Lower lobe of right lung (tissue), 2 donors: ENCODE data around the gene YIPF7. TPM values are rescaled to one million over a fixed set of nuclear protein-coding genes. Genes with fewer than 3 reads are reported as not detected.

Experiments
- ATAC-seq, 2 donors: fragments of 200-7000 bp; cut with Tn5 transposase; one replicate each; pipeline ENCODE4 v1.9.1; 2020 to 2022; ENCODE audit warnings: mild to moderate bottlenecking in 2 of 2, moderate library complexity in 2 of 2
- DNase-seq: peaks from one replicate; pipeline ENCODE4 v3.0.0-alpha.2; 2020
- H3K27ac ChIP-seq: fragments of 200-600 bp; one replicate; pipeline ENCODE4 v1.8.0; 2022
- H3K27me3 ChIP-seq: fragments of 200-600 bp; one replicate; pipeline ENCODE4 v1.8.0; 2022; ENCODE audit warnings: low read depth
- H3K36me3 ChIP-seq: fragments of 200-600 bp; one replicate; pipeline ENCODE4 v1.8.0; 2022; ENCODE audit warnings: mild to moderate bottlenecking
- H3K4me1 ChIP-seq: fragments of 200-600 bp; one replicate; pipeline ENCODE4 v1.8.0; 2022
- H3K4me3 ChIP-seq: fragments of 200-600 bp; one replicate; pipeline ENCODE4 v1.8.0; 2022; ENCODE audit warnings: mild to moderate bottlenecking
- H3K9me3 ChIP-seq: fragments of 200-600 bp; one replicate; pipeline ENCODE4 v1.8.0; 2022
- CTCF ChIP-seq: fragments of 200-600 bp; IDR thresholded peaks from one replicate; pipeline ENCODE4 v1.8.0; 2022; ENCODE audit warnings: antibody characterized with exemption, mild to moderate bottlenecking
- intact Hi-C: fragments of 100-400 bp; cut with DNase I; formaldehyde crosslinking; loops from one replicate; pipeline ENCODE4 v1.11.0; 2022
- total RNA-seq: library from RNA; stranded (reverse); fragmentation: NEBNext Ultra II Directional; extraction: Animal tissue kit (Norgen Biotek cat#: 25700); gene quantifications from one replicate; pipeline ENCODE4 v1.2.1, GENCODE V29; 2021
- donor health status: DM: no; HTN: yes; CAD: no; lungs with severe emphysema.

Gene YIPF7
- total RNA-seq, 1 donor from 2014 or later: not detected

DNA sequence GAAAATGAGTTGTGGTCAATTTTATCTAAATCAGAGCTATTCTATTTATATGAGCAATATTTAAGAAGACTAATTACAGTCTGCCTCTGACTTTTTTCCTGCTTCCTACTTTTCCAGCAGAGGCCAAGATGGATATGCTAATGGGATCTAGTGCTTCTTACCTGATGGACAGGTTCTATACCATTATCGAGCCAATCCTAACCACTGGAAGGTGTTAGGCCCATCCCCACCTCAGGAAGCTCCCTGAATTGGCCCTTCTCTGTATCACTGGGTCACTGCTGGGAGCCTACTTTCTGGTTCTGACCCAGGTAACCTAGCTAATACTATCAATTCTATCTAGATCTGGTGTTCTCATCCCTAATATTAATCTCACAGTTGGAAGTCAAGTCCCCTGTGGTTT is 577 bp upstream of the YIPF7 start:
- H3K36me3 ChIP-seq: no peaks in the 10 kb centered on the region
- H3K4me3 ChIP-seq: no peak overlapping the region
- H3K4me1 ChIP-seq: no peaks in the 10 kb centered on the region
- no peak for TF ChIP-seq CTCF
- no peaks in the 10 kb centered on the region for H3K27me3 ChIP-seq
- H3K9me3 ChIP-seq: no peaks in the 10 kb centered on the region
- ATAC-seq: no peak
- intact Hi-C loops: no loop called here
- H3K27ac ChIP-seq: no peak overlapping the region
- DNase-seq: no peak

DNA sequence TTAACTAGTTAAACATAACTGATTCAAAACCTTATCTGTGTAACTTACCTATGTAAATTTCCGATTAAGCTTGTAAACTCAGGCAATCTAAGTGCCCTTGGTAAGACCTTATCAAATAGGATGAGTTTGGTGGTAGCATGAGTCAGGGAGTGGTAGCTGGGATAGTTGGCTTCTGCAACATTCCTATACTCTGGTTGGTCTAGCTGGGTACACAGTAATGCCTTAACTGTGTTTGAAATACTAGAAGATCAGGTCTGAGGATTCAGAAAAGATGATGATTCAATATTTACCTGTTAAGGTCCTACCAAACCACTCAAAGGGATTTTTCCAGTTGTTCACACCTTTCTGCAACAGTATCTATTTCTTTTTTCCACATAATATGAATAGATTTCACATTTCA is 5.3 kb downstream of the YIPF7 start:
- no peaks in the 10 kb centered on the region for H3K27me3 ChIP-seq
- DNase-seq (no peak), ATAC-seq (no peak)
- no peaks in the 10 kb centered on the region for H3K4me1 ChIP-seq
- H3K4me3 ChIP-seq: no peak overlapping the region
- intact Hi-C loops: no loop called here
- no peak for TF ChIP-seq CTCF
- H3K9me3 ChIP-seq: peaks cover 4% of the 10 kb centered on the region
- no peak overlapping the region for H3K27ac ChIP-seq
- H3K36me3 ChIP-seq: no peaks in the 10 kb centered on the region

- no peaks in the 10 kb centered on the region for H3K27me3 ChIP-seq
- H3K36me3 ChIP-seq: no peaks in the 10 kb centered on the region
- intact Hi-C loops: no loop called here
- H3K4me3 ChIP-seq: no peak overlapping the region
- TF ChIP-seq CTCF: no peak
- no peaks in the 10 kb centered on the region for H3K4me1 ChIP-seq
- no peak overlapping the region for H3K27ac ChIP-seq
- H3K9me3 ChIP-seq: no peaks in the 10 kb centered on the region
- ATAC-seq (no peak), DNase-seq (no peak)
Measured at GRCh38 chr4:44638091-44638490, 13.3 kb downstream of the YIPF7 start.

DNA sequence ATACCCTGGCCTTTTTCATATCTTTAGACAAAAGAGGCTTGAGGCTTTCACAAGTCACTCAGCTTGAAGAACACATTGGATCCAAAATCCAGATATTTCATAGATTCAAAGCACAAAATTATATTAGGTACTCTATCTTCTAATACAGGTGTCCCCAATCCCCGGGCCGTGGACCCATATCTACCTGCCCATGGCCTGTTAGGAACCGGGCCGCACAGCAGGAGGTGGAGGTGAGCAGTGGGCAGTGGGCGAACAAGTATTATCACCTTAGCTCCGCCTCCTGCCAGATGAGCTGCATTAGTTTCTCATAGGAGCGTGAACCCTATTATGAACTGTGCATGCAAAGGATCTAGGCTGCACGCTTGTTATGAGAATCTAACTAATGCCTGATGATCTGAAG is 18.7 kb downstream of the YIPF7 start:
- no peak overlapping the region for H3K27ac ChIP-seq
- no peaks in the 10 kb centered on the region for H3K36me3 ChIP-seq
- H3K4me1 ChIP-seq: no peaks in the 10 kb centered on the region
- DNase-seq: no peak
- no peak for TF ChIP-seq CTCF
- no peak overlapping the region for H3K4me3 ChIP-seq
- ATAC-seq: no peak
- no peaks in the 10 kb centered on the region for H3K27me3 ChIP-seq
- intact Hi-C loops: no loop called here
- no peaks in the 10 kb centered on the region for H3K9me3 ChIP-seq

- Histone ChIP-seq H3K36me3 (no peaks in the 10 kb centered on the region), H3K4me1 (no peaks in the 10 kb centered on the region), H3K27ac (no peak overlapping the region), H3K27me3 (no peaks in the 10 kb centered on the region), H3K9me3 (no peaks in the 10 kb centered on the region), H3K4me3 (no peak overlapping the region)
- ATAC-seq (no peak), DNase-seq (no peak)
- intact Hi-C loops: no loop called here
- TF ChIP-seq CTCF: no peak
Measured at GRCh38 chr4:44632089-44632488, 19.3 kb downstream of the YIPF7 start.
